Adipose tissue (tissue), 3 donors: ENCODE data around the gene DDR2. TPM values are rescaled to one million over a fixed set of nuclear protein-coding genes. Genes with fewer than 3 reads are reported as not detected.

Experiments used
- polyA plus RNA-seq, 3 donors: library from polyadenylated mRNA; stranded (reverse); fragments of 200-250 nt; gene quantifications; one replicate each; pipeline ENCODE4 v1.2.3, GENCODE V29; 2013
- donor health status: healthy with polysubstance abuse.
- donor health status: Bipolar disorder and iron deficiency.
- donor health status: healthy.

The DDR2 gene
- polyA plus RNA-seq, 3 donors, result 1.9 to 101 (median 26.4) TPM

Other genes with a start within 250 kb of the DDR2 start
- gene SH2D1B, start 220.3 kb upstream of the DDR2 start, polyA plus RNA-seq, result under 1 TPM; 0.07 to 0.90 (median 0.09) TPM
- 10 to 100 TPM in 2 of 3 donors, 1 to 10 TPM in 1; 6.9 to 23.8 (median 20.2) TPM for gene UHMK1, start 134.6 kb upstream of the DDR2 start, polyA plus RNA-seq
- 100 to 1,000 TPM in 2 of 3 donors, 10 to 100 TPM in 1; 50.6 to 212 (median 157) TPM for gene UAP1, start 70.7 kb upstream of the DDR2 start, polyA plus RNA-seq
- gene HSD17B7, start 158.2 kb downstream of the DDR2 start, polyA plus RNA-seq, result 10 to 100 TPM in 1 of 3 donors, 1 to 10 TPM in 2; 7.3 to 13.5 (median 7.4) TPM
- gene CCDC190, start 228.7 kb downstream of the DDR2 start, polyA plus RNA-seq, result not detected